GM12878 (cell line): ENCODE measurements around the gene EFNB2. TPM values are rescaled to one million over a fixed set of nuclear protein-coding genes. Genes with fewer than 3 reads are reported as not detected.

Source experiments
- ATAC-seq: fragments of 200-7000 bp; cut with Tn5 transposase; 3 replicates; pipeline ENCODE4 v1.9.1; 2020; ENCODE audit warnings: mild to moderate bottlenecking, moderate library complexity
- BruUV-seq: library from RNA; stranded (reverse); fragments of 400-500 nt; replicated peaks from 2 replicates; lab custom pipeline; 2021; lab: Mats Ljungman, UMichigan
- CTCF ChIA-PET: fragments of 300-600 bp; sonication (Branson Sonifier 250); formaldehyde crosslinking; extraction: SDS; loops from one replicate; lab custom pipeline; 2021; ENCODE audit warnings: inconsistent platforms; lab: Yijun Ruan, JAX
- POLR2A ChIA-PET: fragments of 350-600 bp; formaldehyde crosslinking; extraction: SDS; loops from one replicate; lab custom pipeline; 2021; ENCODE audit warnings: inconsistent platforms; lab: Charles Lee
- RAD21 ChIA-PET: fragments of 300-600 bp; sonication (Branson Sonifier 250); formaldehyde crosslinking; loops from one replicate; lab custom pipeline; 2023; ENCODE audit warnings: antibody characterized with exemption; ENCODE audit not compliant: unreplicated experiment; lab: Charles Lee
- SMC1A ChIA-PET: fragments of 300-600 bp; sonication (Branson Sonifier 250); formaldehyde crosslinking; loops from one replicate; lab custom pipeline; 2023; ENCODE audit not compliant: unreplicated experiment, uncharacterized antibody; lab: Charles Lee
- DNase-seq: peaks from one replicate; pipeline ENCODE4 v3.0.0-alpha.2; 2011; ENCODE audit warnings: low read depth, low spot score
- FAIRE-seq: peaks from 3 replicates; lab custom pipeline; 2011; peaks lifted over from hg19 to GRCh38; lab: Jason Lieb, UNC
- H2AFZ ChIP-seq: 2 replicates; pipeline ENCODE4 v1.6.0; 2011; ENCODE audit warnings: low read depth, low read length, control low read depth; ENCODE audit not compliant: control insufficient read depth
- H3K27ac ChIP-seq: 2 replicates; pipeline ENCODE4 v1.5.1; 2011; ENCODE audit warnings: control low read depth; ENCODE audit not compliant: control insufficient read depth, insufficient read depth
- H3K27me3 ChIP-seq, 2 experiments: replicated peaks in 1 of 2; 2 replicates each; pipeline versions ENCODE4 v1.6.0 to v1.6.1; 2011; ENCODE audit warnings: low read length in 1 of 2; ENCODE audit not compliant: control insufficient read depth in 2 of 2, insufficient read depth in 2 of 2
- H3K36me3 ChIP-seq, 2 experiments: 2 replicates each; pipeline ENCODE4 v1.5.1; 2011; ENCODE audit warnings: low read length in 1 of 2; ENCODE audit not compliant: control insufficient read depth in 2 of 2, insufficient read depth in 2 of 2
- H3K4me1 ChIP-seq: 2 replicates; pipeline ENCODE4 v1.6.1; 2011; ENCODE audit warnings: mild to moderate bottlenecking, low read length, moderate library complexity, mixed read lengths; ENCODE audit not compliant: control insufficient read depth, insufficient read depth
- H3K4me2 ChIP-seq: 2 replicates; pipeline ENCODE4 v1.6.0; 2011; ENCODE audit warnings: control low read depth; ENCODE audit not compliant: control insufficient read depth, insufficient read depth
- H3K4me3 ChIP-seq: fragments of 200-600 bp; sonication (generic); 2 replicates; pipeline ENCODE4 v1.5.1; 2016
- H3K79me2 ChIP-seq: 2 replicates; pipeline ENCODE4 v1.6.0; 2011; ENCODE audit warnings: low read length; ENCODE audit not compliant: control insufficient read depth, insufficient read depth
- H3K9ac ChIP-seq: 2 replicates; pipeline ENCODE4 v1.8.0; 2011; ENCODE audit warnings: low read length, control low read depth, mixed read lengths; ENCODE audit not compliant: control insufficient read depth, insufficient read depth
- H3K9me3 ChIP-seq: replicated peaks from 3 replicates; pipeline ENCODE4 v1.5.1; 2011; ENCODE audit warnings: mild to moderate bottlenecking, low read length; ENCODE audit not compliant: control insufficient read depth, insufficient read depth
- H4K20me1 ChIP-seq: 2 replicates; pipeline ENCODE4 v1.6.0; 2011; ENCODE audit not compliant: control insufficient read depth, insufficient read depth
- BHLHE40 ChIP-seq, 2 experiments: fragments of 450-650 bp in 1 of 2; IDR thresholded peaks; 2 replicates each; pipeline ENCODE4 v1.6.1; 2011 to 2017; ENCODE audit warnings: low read depth in 2 of 2, borderline replicate concordance in 1 of 2, improper control_type of control experiment in 1 of 2, low read length in 1 of 2, mild to moderate bottlenecking in 1 of 2
- CHD4 ChIP-seq: fragments of 200-600 bp; sonication (generic); IDR thresholded peaks from 2 replicates; pipeline ENCODE4 v1.6.1; 2016; ENCODE audit warnings: mild to moderate bottlenecking
- EGR1 ChIP-seq, 2 experiments: IDR thresholded peaks; 1 replicate in 1 of 2; 2 replicates in 1 of 2; pipeline ENCODE4 v1.6.1; 2011 to 2012; ENCODE audit warnings: low read depth in 2 of 2, low read length in 2 of 2, borderline replicate concordance in 1 of 2, mild to moderate bottlenecking in 1 of 2, moderate library complexity in 1 of 2
- MTA2 ChIP-seq: fragments of 450-650 bp; IDR thresholded peaks from 2 replicates; pipeline ENCODE4 v1.6.1; 2016; ENCODE audit warnings: low read depth, mild to moderate bottlenecking, moderate library complexity
- NFYA ChIP-seq: IDR thresholded peaks from 2 replicates; pipeline ENCODE4 v1.6.1; 2011; ENCODE audit warnings: low read depth, mild to moderate bottlenecking, low read length, improper control_type of control experiment, borderline replicate concordance
- POLR2AphosphoS2 ChIP-seq: IDR thresholded peaks from 2 replicates; pipeline ENCODE4 v1.6.1; 2011; ENCODE audit warnings: low read depth, mild to moderate bottlenecking, low read length, improper control_type of control experiment, moderate library complexity
- RFX5 ChIP-seq: IDR thresholded peaks from 2 replicates; pipeline ENCODE4 v1.6.1; 2011; ENCODE audit warnings: low read depth, low read length, improper control_type of control experiment
- SMC3 ChIP-seq: IDR thresholded peaks from 2 replicates; pipeline ENCODE4 v1.6.1; 2011; ENCODE audit warnings: low read length, improper control_type of control experiment, borderline replicate concordance
- SP1 ChIP-seq: IDR thresholded peaks from one replicate; pipeline ENCODE4 v1.6.1; 2011; ENCODE audit warnings: low read depth, low read length
- SRF ChIP-seq, 2 experiments: IDR thresholded peaks; 2 replicates each; pipeline ENCODE4 v1.6.1; 2011; ENCODE audit warnings: low read depth in 2 of 2, low read length in 2 of 2, mild to moderate bottlenecking in 1 of 2, moderate library complexity in 1 of 2
- STAT1 ChIP-seq: fragments of 450-650 bp; conservative IDR thresholded peaks from 2 replicates; pipeline ENCODE4 v1.6.1; 2014; ENCODE audit warnings: antibody characterized with exemption, mild to moderate bottlenecking
- TCF12 ChIP-seq: IDR thresholded peaks from 2 replicates; pipeline ENCODE4 v1.6.1; 2011; ENCODE audit warnings: low read depth, mild to moderate bottlenecking, low read length
- YY1 ChIP-seq: IDR thresholded peaks from 2 replicates; pipeline ENCODE4 v1.6.1; 2011; ENCODE audit warnings: low read depth, mild to moderate bottlenecking, low read length
- WGBS: methylation state at CpG from one replicate; pipeline ENCODE4 v1.1.6; 2016; ENCODE audit warnings: low lambda C conversion rate; ENCODE audit not compliant: insufficient replicate concordance, insufficient coverage; ENCODE audit errors: missing lambda C conversion rate; 5-methylcytosine and 5-hydroxymethylcytosine counted together
- in situ Hi-C: fragments of 300-500 bp; cut with MboI; formaldehyde crosslinking; loops from 9 replicates; pipeline ENCODE4 v1.14.3; 2018; ENCODE audit warnings: mixed read lengths
- intact Hi-C: fragments of 100-400 bp; cut with micrococcal nuclease; formaldehyde crosslinking; loops from one replicate; pipeline ENCODE4 v1.14.2; 2022; ENCODE audit not compliant: unreplicated experiment
- polyA plus RNA-seq, 11 experiments: library from polyadenylated mRNA; depleted of rRNA in 4 of 11; unstranded in 6 of 11; stranded (reverse) in 5 of 11; fragments of >200 nt; fragmentation: Nextera tagmentation in 4 of 11; fragmentation: Illumina TruSeq in 1 of 11; extraction: Ambion mirVana in 4 of 11; extraction: Trizol in 1 of 11; gene quantifications; 1 replicate in 1 of 11; 2 replicates in 10 of 11; pipeline versions ENCODE4 v1.2.1 to v1.2.3, GENCODE V29; 2011 to 2016; ENCODE audit warnings: inconsistent platforms in 2 of 11, missing spikeins in 2 of 11, low read depth in 1 of 11
- total RNA-seq, 4 experiments: library from RNA; depleted of rRNA in 3 of 4; stranded (reverse); fragments of >200 nt in 3 of 4; fragmentation: Illumina TruSeq in 1 of 4; extraction: Trizol in 1 of 4; gene quantifications; 2 replicates each; pipeline versions ENCODE4 v1.2.1 to v1.2.3, GENCODE V29; 2013 to 2021
- TF ChIP-seq, protein P1 (sequence below): fragments of 450-650 bp; IDR thresholded peaks from 2 replicates; pipeline ENCODE4 v1.6.1; 2014; ENCODE audit warnings: mild to moderate bottlenecking

Gene EFNB2
- total and polyA plus RNA-seq, 10 of the 15 experiments (the other 5 are each of a cell fraction or from before 2014, with no cell fraction given), result 0.12 to 1.5 (median 0.31) TPM; not detected in 1

DNA sequence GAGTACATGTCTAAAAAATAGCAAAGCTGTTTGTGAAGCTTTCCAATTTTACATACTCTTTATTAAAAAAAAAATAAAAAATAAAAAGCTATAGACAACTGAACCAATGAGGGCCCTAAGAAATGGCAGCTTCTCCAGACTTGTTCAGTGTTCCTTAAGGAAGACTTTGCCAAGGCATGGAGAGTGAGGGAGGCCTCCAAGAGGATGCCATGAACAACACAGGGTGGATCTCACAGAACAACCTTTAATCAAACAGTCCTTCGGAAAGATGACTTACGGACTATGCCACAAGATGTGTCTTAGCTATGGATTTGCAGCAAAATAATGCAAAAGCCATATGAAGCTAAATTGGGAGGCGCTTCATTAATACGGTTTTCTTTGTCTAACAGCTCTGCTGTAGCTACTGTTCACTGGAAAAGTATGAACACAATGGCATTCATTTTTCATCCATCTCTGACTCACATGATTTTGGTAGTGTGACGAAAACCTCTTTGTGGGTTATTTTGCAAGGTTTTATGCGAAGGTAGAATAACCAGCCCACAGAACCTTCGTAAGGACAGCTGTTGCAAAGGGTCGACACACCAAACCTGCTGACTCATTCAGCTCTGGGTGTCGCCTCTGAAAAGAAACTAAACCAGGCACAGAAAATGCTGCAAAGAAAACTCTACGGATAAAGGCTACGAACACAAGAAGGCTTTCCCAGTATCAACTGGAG lies 27.7 kb downstream of the EFNB2 start:
- H3K36me3 ChIP-seq, result no peaks in the 10 kb centered on the region
- in situ Hi-C loops, result no loop called here
- no TSS peak for BruUV-seq
- no peaks in the 10 kb centered on the region for H4K20me1 ChIP-seq
- no peak overlapping the region for H3K4me2 ChIP-seq
- ChIA-PET RAD21 (no interaction called here), CTCF (interaction anchor here (0.5 to 1.3 kb wide), 3 partner anchors 38 to 430 kb away, joined by 3 to 5 read pairs (median 3); no protein-coding TSS in a partner anchor), POLR2A (interaction anchor here (1.4 kb wide), 1 partner anchor 19 kb away, joined by 3 read pairs; no protein-coding TSS in a partner anchor), SMC1A (interaction anchor here (0.7 to 1.5 kb wide), 7 partner anchors 8 to 78 kb away, joined by 3 to 5 read pairs (median 4); no protein-coding TSS in a partner anchor)
- DNase-seq (no peak), FAIRE-seq (no peak), ATAC-seq (peak; percentile 86)
- 44% methylated on average over 11 of the region's 11 CpGs for WGBS
- no peaks in the 10 kb centered on the region for H3K79me2 ChIP-seq
- no peaks in the 10 kb centered on the region for H3K4me1 ChIP-seq
- no peak overlapping the region for H3K27ac ChIP-seq
- H3K4me3 ChIP-seq, result no peak overlapping the region
- no peaks in the 10 kb centered on the region for H3K9me3 ChIP-seq
- H3K27me3 ChIP-seq, result no peaks in the 10 kb centered on the region
- H3K9ac ChIP-seq, result no peak overlapping the region
- intact Hi-C loops, result no loop called here
- TF ChIP-seq CHD4, result no peak
- no peak for TF ChIP-seq NFYA
- TF ChIP-seq, protein P1, sequence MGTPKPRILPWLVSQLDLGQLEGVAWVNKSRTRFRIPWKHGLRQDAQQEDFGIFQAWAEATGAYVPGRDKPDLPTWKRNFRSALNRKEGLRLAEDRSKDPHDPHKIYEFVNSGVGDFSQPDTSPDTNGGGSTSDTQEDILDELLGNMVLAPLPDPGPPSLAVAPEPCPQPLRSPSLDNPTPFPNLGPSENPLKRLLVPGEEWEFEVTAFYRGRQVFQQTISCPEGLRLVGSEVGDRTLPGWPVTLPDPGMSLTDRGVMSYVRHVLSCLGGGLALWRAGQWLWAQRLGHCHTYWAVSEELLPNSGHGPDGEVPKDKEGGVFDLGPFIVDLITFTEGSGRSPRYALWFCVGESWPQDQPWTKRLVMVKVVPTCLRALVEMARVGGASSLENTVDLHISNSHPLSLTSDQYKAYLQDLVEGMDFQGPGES, result no peak
- TF ChIP-seq SP1, result no peak
- no peak for TF ChIP-seq MTA2
- no peak for TF ChIP-seq POLR2AphosphoS2
- TF ChIP-seq SRF (IDR thresholded peaks at IDR 0.05; ENCODE audit: low read depth in 2 of 2, low read length in 2 of 2), result no peak
- TF ChIP-seq RFX5, result no peak
- no peak for TF ChIP-seq SMC3
- no peak for TF ChIP-seq EGR1 (IDR thresholded peaks at IDR 0.05; ENCODE audit: borderline replicate concordance in 1 of 2, low read depth in 2 of 2, low read length in 2 of 2)
- 0 out of 4 replicates have a peak, but pooled peaks of 1 of the 2 experiments have one; percentile 11 for TF ChIP-seq BHLHE40 (IDR thresholded peaks at IDR 0.05; ENCODE audit: borderline replicate concordance in 1 of 2, low read depth in 2 of 2, low read length in 1 of 2)
- TF ChIP-seq STAT1, result no peak
- 0 out of 2 replicates have a peak, but pooled peaks have one; percentile 49 for TF ChIP-seq TCF12
- no peak for TF ChIP-seq YY1
- peak overlapping the region; percentile 18; the same call in 1 of the 2 replicates for H2AFZ ChIP-seq
